ENCODE data around the gene PRR14L.

GRCh38 chr22:31719850-31720471 is 30.0 kb downstream of the PRR14L start:
- TF ChIP-seq POLR2A (IDR thresholded peaks at IDR 0.05), result no peak
- TF ChIP-seq CTCF (IDR thresholded peaks at IDR 0.05), result no peak
